DMS79 (cell line): ENCODE results near the gene RAB1A.

Experiments
- DNase-seq: peaks from one replicate; lab custom pipeline; 2025; lab: John Stamatoyannopoulos, UW

The RAB1A gene

DNA sequence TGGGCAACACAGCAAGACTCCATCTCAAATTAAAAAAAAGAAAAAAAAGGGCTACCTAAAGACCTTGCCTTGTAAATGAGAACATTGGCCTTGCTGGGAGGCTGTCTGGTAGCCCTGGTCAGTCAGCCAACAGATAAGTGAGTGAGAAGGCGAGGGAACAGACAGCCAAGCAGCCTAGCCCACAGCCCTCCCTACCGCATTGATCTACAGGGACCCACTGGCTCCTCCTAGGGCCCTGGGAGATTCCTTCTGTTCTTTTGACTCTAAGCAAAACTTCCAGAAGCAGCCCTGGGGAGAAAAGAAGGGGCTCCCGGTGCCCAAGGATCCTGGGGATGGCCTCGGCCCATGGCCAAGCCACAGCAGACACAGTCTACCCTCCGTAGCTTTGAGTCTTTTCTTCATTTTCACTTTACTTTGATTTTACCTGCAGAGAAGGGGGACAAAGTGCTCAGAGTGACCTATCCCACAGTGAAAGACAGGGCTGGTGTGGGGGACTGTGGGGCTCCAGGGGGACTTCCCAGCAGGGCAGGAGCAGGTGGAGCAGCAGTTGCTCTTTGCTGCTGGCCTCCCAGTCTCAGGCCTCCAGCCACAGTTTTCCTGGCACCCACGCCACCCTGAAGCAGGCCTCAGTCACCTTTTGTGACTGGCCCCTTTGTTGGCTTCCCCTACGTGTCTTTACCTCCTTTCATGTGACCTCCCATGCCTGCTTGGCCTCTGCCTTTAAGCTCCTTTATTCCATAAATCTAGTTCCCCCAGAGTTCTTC is 68.6 kb downstream of the RAB1A start:
- DNase-seq, result no peak

GRCh38 chr2:65059071-65059470 is 70.8 kb downstream of the RAB1A start:
- no peak for DNase-seq

DNA sequence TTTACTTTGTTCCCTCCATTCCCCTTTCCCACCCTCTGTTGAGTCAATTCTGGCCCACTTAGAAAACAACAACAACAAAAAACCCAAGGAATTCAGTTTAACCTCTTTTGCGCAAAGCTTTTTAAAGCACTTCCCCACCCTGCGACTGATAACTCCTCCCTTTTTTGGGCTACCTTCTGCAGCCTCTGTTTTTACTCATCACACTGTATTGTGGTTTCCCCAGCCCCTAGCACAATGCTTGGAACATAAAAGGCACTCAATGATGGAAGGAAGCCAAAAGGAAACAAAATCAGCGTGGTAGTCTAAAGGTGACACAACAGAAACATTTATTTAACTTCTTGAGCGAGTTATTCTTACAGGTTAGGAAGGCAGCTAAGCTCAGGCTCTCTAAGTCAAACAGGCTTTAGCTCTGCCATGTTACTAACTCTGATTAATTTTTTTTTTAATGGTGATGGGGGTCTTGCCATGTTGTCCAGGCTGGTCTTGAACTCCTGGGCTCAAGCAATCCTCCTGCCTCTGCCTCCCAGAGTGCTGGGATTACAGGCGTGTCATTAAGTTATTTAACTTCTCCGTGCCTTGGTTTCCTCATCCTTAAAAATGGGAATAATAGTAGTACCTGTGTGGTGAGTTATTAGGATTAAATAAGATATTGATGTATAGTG is 72.4 kb downstream of the RAB1A start:
- DNase-seq, result peak; percentile 47

GRCh38 chr2:65057054-65057375 is 72.9 kb downstream of the RAB1A start:
- no peak for DNase-seq

DNA sequence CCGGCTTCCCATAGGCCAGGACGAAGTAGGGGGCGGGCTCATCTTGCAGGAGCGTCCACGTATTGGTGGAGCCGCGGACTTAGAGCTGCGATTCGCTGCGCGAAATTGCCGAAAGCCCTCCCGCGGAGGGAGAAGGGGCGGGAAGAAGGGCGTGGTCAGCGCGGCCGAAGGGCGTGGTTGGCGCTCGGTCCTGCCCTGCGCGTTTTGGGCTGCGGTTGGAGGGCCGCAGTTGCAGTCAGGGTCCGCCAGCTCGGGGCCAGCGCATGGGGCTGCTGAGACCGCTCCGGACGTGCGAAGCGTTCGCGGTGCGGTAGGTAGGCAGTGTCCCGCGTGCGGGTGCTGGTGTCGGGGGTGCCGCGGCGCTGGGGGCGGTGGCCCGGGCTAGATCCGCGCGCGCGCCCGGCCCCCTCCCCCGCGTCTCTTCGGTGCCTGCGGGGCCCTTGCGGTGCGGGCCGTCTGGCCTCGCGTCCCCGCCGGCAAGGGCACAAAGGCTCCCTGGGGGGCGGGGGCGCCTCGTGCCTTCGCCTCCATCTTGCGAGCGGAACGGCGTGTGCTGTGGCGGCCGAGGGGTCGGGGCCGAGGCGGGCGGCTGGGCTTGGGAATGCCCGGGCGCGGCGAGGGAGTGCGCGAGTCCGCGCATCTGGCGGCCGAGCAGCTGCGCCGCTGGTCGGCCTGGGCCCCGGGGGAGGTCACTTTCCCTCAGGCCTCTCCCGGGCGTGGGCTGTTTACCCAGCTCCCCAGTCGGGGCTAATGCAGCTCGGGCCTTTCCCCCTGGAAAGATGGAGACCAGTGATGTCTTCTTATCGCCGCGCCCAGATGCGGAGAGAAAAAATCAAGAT is 73.5 kb downstream of the RAB1A start, which contains the start of gene CEP68:
Gene CEP68 (plus strand): TSS at position 202 of the 839 bp plus-strand sequence. CDS start 13,029 bp downstream, outside the sequence.
- peak; percentile 95 for DNase-seq

GRCh38 chr2:65055422-65056214 is 74.3 kb downstream of the RAB1A start:
- no peak for DNase-seq

- DNase-seq, result no peak
These were observed 75.0 kb downstream of the RAB1A start for GRCh38 chr2:65054749-65055421.

- DNase-seq, result no peak
These were observed 76.7 kb downstream of the RAB1A start for GRCh38 chr2:65053199-65053598.

GRCh38 chr2:65050931-65051330 is 79.0 kb downstream of the RAB1A start:
- DNase-seq, result no peak

- DNase-seq, result peak; percentile 13
These were observed 80.8 kb downstream of the RAB1A start for GRCh38 chr2:65049010-65049639.

DNA sequence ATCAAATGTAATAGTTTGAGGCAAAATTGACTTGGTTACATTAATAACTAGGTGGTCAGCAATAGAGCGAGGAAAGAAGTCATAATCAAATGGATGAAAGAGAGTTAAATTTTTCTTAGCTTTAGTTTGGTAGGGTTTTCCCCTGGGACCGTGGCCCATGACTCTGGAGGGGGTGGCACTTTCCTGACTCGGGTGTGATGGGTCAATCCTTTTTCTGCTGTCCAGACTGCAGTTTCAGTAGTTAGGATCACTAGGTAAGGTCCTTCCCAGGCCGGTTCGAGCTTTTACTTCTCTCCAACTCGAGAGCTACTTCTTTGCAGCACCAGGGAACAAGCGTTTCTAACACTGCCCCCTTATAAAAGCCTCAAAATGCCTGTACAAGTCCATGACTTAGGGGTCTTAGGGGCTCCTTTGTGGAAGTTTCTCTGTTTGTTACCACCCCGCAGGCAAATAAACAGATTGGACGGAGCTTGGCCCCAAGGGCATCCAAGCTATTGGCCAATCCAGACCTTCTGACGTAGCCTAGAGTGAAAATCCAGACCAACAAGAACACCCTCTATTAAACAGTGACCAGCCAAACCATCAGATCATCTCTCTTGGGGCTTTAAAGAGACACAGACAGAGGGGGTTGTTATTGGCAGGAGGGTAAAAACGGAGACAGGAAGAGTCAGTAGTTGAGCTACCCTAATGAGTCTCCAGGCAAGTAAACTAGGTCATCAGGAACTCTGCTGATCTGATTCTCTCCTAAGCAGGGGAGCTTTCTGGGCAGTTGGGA is 83.1 kb downstream of the RAB1A start:
- DNase-seq, result no peak

DNA sequence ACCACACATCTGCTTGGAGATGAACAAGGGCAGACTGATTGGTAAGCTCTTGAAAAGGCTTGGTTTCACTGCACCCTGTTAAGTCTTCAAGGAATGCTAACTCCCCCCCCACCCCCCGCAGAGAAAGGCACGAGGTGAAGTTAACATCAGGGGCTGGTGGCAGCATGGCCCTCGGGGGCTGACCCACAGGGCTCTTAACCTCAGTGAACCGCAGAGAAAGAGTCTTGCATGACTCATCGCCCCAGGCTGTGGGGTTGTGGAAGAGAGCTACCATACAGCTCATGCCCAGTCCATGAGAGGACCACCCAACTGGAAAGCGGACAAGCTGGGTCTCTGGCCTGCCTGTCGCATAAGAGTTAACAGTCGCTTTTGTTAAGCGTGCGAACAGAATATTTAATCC is 84.3 kb downstream of the RAB1A start:
- DNase-seq, result no peak

- DNase-seq, result no peak
These were observed 85.7 kb downstream of the RAB1A start for GRCh38 chr2:65044097-65044735.

DNA sequence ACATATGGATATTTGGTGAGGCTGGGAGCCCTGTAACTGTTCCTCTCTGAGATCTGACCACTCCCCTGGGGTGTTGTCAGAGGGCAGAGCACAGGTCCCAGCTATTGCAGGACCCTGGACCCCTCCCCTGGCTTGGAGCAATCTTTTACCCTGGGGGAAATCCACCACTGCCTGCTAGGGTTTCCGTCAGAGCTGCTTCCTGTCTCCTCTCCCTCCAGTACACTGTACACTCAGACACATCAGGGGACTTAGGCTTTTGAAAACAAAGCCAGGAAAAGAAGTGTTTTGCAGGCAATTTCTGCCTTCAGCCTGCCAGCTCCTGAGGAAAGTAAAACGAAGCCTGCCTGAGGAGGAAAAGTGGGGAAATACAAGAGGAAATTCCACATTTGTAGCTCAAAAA is 86.9 kb downstream of the RAB1A start:
- no peak for DNase-seq

DNA sequence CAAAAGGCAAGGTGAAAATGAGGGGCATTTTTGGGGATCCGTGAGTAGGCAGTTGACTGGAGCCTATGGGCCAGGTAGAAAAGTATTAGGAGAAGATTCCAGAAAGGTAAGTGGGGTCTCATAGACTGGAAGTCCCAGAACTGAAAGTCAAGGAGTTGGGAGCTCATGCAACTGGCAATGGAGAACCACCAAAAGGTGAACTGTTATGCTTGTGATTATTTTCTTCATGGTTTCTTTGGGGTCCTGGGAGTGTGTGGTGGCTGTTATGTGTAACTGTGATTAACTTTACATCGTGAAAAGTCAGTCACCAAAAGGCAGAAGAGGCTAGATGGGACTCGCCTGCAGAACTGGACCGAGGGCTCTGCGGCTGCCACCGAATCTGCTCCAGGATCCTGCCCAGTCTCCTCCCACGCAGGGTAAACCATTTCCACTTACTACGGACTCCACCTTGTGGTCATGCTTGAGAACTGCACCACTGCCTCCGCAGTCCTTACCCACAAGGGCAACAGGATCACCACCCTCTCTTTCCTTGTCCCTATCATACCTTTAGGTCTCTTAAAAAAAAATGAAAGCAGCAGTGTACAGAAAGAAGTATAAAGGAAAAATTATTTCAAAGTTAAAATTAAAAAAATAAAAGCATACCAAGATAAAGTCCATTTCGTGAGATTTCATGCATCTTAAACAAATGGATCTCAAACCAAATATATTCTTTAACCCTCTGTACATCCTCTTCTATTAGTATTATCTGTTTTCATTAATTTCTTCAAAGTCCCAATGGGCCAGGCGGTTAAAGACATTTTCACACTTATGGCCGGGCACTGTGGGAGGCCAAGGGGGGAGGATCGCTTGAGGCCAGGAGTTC is 89.3 kb downstream of the RAB1A start:
- DNase-seq, result peak; percentile 45

GRCh38 chr2:65039640-65040039 is 90.3 kb downstream of the RAB1A start:
- DNase-seq, result no peak

DNA sequence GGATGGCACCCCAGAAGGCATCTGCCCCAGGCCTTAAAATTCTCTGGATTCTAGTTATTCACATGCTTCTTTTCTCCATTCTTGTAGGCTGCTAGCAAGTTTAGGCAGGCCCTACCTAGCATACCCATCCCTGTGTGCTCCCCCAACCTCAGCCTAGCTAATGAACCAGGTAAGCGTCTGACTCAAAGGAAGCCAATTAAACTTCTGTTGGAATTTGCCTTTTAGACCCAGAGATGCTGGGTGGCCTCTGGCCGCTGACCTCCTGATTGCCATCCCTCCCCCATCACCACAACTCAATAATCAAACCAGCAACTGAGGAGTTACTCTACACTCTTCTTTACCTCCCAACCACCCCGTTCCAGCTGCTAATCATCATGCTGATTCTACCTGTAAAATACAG is 92.7 kb downstream of the RAB1A start:
- DNase-seq, result no peak
